Smooth muscle cell (in vitro differentiated cells): ENCODE results near the gene SRCIN1. TPM values are rescaled to one million over a fixed set of nuclear protein-coding genes. Genes with fewer than 3 reads are reported as not detected.
"Not testable (repeated sequence)": the region's sequence is repeated elsewhere in the genome, so short reads cannot be mapped to it uniquely, and the experiment has no call there.

Experiments
- DNase-seq: peaks from one replicate; lab custom pipeline; 2025; ENCODE audit not compliant: unreplicated experiment; lab: John Stamatoyannopoulos, UW
- H2AFZ ChIP-seq: fragments of 200-600 bp; sonication (generic); 2 replicates; pipeline ENCODE4 v1.6.0; 2016; ENCODE audit warnings: antibody characterized with exemption, low read depth, mild to moderate bottlenecking
- H3F3A ChIP-seq: fragments of 200-600 bp; sonication (generic); 2 replicates; pipeline ENCODE4 v1.6.0; 2017; ENCODE audit warnings: antibody characterized with exemption, low read depth
- H3K27ac ChIP-seq: fragments of 200-600 bp; sonication (generic); 2 replicates; pipeline ENCODE4 v1.5.1; 2016; ENCODE audit warnings: low read depth, mild to moderate bottlenecking
- H3K27me3 ChIP-seq: fragments of 200-600 bp; sonication (generic); 2 replicates; pipeline ENCODE4 v1.6.1; 2016; ENCODE audit warnings: low read depth, mild to moderate bottlenecking
- H3K36me3 ChIP-seq: fragments of 200-600 bp; sonication (generic); 2 replicates; pipeline ENCODE4 v1.5.1; 2016; ENCODE audit warnings: low read depth
- H3K4me1 ChIP-seq: fragments of 200-600 bp; sonication (generic); 2 replicates; pipeline ENCODE4 v1.5.1; 2016; ENCODE audit warnings: low read depth
- H3K4me2 ChIP-seq: fragments of 200-600 bp; sonication (generic); 2 replicates; pipeline ENCODE4 v1.6.0; 2016; ENCODE audit warnings: mild to moderate bottlenecking
- H3K4me3 ChIP-seq: fragments of 200-600 bp; sonication (generic); 2 replicates; pipeline ENCODE4 v1.5.1; 2016; ENCODE audit warnings: mild to moderate bottlenecking
- H3K79me2 ChIP-seq: fragments of 200-600 bp; sonication (generic); 2 replicates; pipeline ENCODE4 v1.6.0; 2016; ENCODE audit warnings: low read depth, mild to moderate bottlenecking
- H3K9ac ChIP-seq: fragments of 200-600 bp; sonication (generic); 2 replicates; pipeline ENCODE4 v1.6.0; 2016; ENCODE audit warnings: low read depth
- H3K9me3 ChIP-seq: fragments of 200-600 bp; sonication (generic); replicated peaks from 2 replicates; pipeline ENCODE4 v1.5.1; 2016; ENCODE audit warnings: low read depth
- H4K20me1 ChIP-seq: fragments of 200-600 bp; sonication (generic); 2 replicates; pipeline ENCODE4 v1.6.0; 2016; ENCODE audit warnings: low read depth
- WGBS: methylation state at CpG from one replicate; pipeline ENCODE4 v1.1.7; 2016; ENCODE audit warnings: low lambda C conversion rate; 5-methylcytosine and 5-hydroxymethylcytosine counted together
- polyA plus RNA-seq: library from polyadenylated mRNA; unstranded; fragments of >200 nt; fragmentation: Nextera tagmentation; extraction: Ambion mirVana; gene quantifications from 2 replicates; pipeline ENCODE4 v1.2.1, GENCODE V29; 2016
- total RNA-seq: library from RNA; depleted of rRNA; stranded (reverse); fragments of >200 nt; gene quantifications from 2 replicates; pipeline ENCODE4 v1.2.3, GENCODE V29; 2014
- TF ChIP-seq, protein P1 (sequence below): fragments of 200-600 bp; sonication (generic); IDR thresholded peaks from 2 replicates; pipeline ENCODE4 v1.5.1; 2017; ENCODE audit warnings: borderline replicate concordance, mild to moderate bottlenecking, antibody characterized with exemption; ENCODE audit not compliant: insufficient read depth, poor library complexity, severe bottlenecking

Gene SRCIN1
- total and polyA plus RNA-seq, 2 experiments from 2014 or later: 0.16 to 0.90 TPM

DNA sequence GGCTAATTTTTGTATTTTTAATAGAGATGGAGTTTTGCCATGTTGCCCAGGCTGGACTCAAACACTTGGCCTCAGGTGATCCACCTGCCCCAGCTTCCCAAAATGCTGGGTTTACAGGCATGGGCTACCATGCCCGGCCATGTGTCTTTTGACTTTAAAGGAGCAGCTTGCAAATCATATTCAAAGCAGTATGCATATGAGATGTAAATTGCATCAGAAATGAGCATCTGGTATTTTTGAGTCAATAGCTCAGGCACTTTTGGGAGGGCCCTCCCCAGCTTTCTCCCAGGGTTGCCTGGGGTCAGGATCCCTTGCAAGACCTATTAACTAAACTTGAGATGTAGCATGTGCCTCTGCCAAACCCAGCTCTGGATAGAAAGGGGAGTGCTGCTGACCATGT is 47.5 kb upstream of the SRCIN1 start:
- Histone ChIP-seq H3K4me3 (no peak overlapping the region), H4K20me1 (no peaks in the 10 kb centered on the region), H3K4me2 (no peak overlapping the region), H3K27ac (no peak overlapping the region), H3K27me3 (peaks cover 4% of the 10 kb centered on the region), H3F3A (no peaks in the 10 kb centered on the region), H3K79me2 (no peaks in the 10 kb centered on the region), H3K9me3 (no peaks in the 10 kb centered on the region), H2AFZ (no peak overlapping the region), H3K4me1 (peaks cover 7% of the 10 kb centered on the region), H3K9ac (no peak overlapping the region), H3K36me3 (no peaks in the 10 kb centered on the region)
- no peak for DNase-seq
- WGBS: 100% methylated on average over 1 of the region's 1 CpG
- TF ChIP-seq, protein P1, sequence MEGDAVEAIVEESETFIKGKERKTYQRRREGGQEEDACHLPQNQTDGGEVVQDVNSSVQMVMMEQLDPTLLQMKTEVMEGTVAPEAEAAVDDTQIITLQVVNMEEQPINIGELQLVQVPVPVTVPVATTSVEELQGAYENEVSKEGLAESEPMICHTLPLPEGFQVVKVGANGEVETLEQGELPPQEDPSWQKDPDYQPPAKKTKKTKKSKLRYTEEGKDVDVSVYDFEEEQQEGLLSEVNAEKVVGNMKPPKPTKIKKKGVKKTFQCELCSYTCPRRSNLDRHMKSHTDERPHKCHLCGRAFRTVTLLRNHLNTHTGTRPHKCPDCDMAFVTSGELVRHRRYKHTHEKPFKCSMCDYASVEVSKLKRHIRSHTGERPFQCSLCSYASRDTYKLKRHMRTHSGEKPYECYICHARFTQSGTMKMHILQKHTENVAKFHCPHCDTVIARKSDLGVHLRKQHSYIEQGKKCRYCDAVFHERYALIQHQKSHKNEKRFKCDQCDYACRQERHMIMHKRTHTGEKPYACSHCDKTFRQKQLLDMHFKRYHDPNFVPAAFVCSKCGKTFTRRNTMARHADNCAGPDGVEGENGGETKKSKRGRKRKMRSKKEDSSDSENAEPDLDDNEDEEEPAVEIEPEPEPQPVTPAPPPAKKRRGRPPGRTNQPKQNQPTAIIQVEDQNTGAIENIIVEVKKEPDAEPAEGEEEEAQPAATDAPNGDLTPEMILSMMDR: no peak

- not testable (repeated sequence) for DNase-seq, H4K20me1 ChIP-seq, H3K36me3 ChIP-seq, H3K79me2 ChIP-seq, H3K4me3 ChIP-seq, H3K27ac ChIP-seq, H3K9ac ChIP-seq, H3F3A ChIP-seq, H3K9me3 ChIP-seq, H3K4me2 ChIP-seq, H3K27me3 ChIP-seq, H3K4me1 ChIP-seq, H2AFZ ChIP-seq
- WGBS: 86% methylated on average over 11 of the region's 11 CpGs
Observed at GRCh38 chr17:38650653-38651173, 45.0 kb upstream of the SRCIN1 start.

- Histone ChIP-seq H3K36me3 (no peaks in the 10 kb centered on the region), H3K79me2 (no peaks in the 10 kb centered on the region), H3K9ac (no peak overlapping the region), H3K4me3 (no peak overlapping the region), H3F3A (no peaks in the 10 kb centered on the region), H3K27me3 (no peaks in the 10 kb centered on the region), H3K9me3 (no peaks in the 10 kb centered on the region), H2AFZ (no peak overlapping the region), H3K27ac (no peak overlapping the region), H3K4me2 (no peak overlapping the region), H4K20me1 (no peaks in the 10 kb centered on the region), H3K4me1 (no peaks in the 10 kb centered on the region)
- TF ChIP-seq, protein P1: no peak
- WGBS: 78% methylated on average over 4 of the region's 4 CpGs
- no peak for DNase-seq
Observed at GRCh38 chr17:38637951-38638350, 32.2 kb upstream of the SRCIN1 start.

GRCh38 chr17:38636054-38636453 is 30.3 kb upstream of the SRCIN1 start:
- H3K4me2 ChIP-seq: no peak overlapping the region
- no peak overlapping the region for H3K9ac ChIP-seq
- 40% methylated on average over 9 of the region's 9 CpGs for WGBS
- no peak overlapping the region for H2AFZ ChIP-seq
- TF ChIP-seq, protein P1: no peak
- DNase-seq: no peak
- H3K27me3 ChIP-seq: no peaks in the 10 kb centered on the region
- no peaks in the 10 kb centered on the region for H4K20me1 ChIP-seq
- H3K36me3 ChIP-seq: no peaks in the 10 kb centered on the region
- H3K79me2 ChIP-seq: no peaks in the 10 kb centered on the region
- no peaks in the 10 kb centered on the region for H3F3A ChIP-seq
- no peak overlapping the region for H3K4me3 ChIP-seq
- no peaks in the 10 kb centered on the region for H3K9me3 ChIP-seq
- no peaks in the 10 kb centered on the region for H3K4me1 ChIP-seq
- H3K27ac ChIP-seq: no peak overlapping the region
